Liver (tissue), 9 donors: ENCODE data around the gene ATF7IP. TPM values are rescaled to one million over a fixed set of nuclear protein-coding genes. Genes with fewer than 3 reads are reported as not detected.

Experiments used
- DNase-seq: peaks from one replicate; pipeline ENCODE4 v3.0.0-alpha.2; 2017; ENCODE audit warnings: low spot score
- H3K27ac ChIP-seq, 2 donors: one replicate each; pipeline ENCODE4 v1.7.0; 2013; ENCODE audit warnings: inconsistent platforms in 2 of 2, low read length in 2 of 2, control low read depth in 1 of 2, low read depth in 1 of 2, mild to moderate bottlenecking in 1 of 2
- H3K27me3 ChIP-seq, 4 donors: one replicate each; pipeline versions ENCODE4 v1.6.1 to v1.7.0; 2013; ENCODE audit warnings: low read length in 3 of 4, inconsistent platforms in 1 of 4, mild to moderate bottlenecking in 1 of 4, moderate library complexity in 1 of 4; ENCODE audit not compliant: control insufficient read depth in 4 of 4, insufficient read depth in 4 of 4
- H3K36me3 ChIP-seq, 4 donors: one replicate each; pipeline versions ENCODE4 v1.6.1 to v1.7.0; 2013; ENCODE audit warnings: low read length in 3 of 4, mild to moderate bottlenecking in 3 of 4, low read depth in 1 of 4, moderate library complexity in 1 of 4; ENCODE audit not compliant: control insufficient read depth in 4 of 4, insufficient read depth in 3 of 4
- H3K4me1 ChIP-seq, 4 donors: one replicate each; pipeline versions ENCODE4 v1.6.1 to v1.7.0; 2013; ENCODE audit warnings: low read length in 3 of 4, mild to moderate bottlenecking in 3 of 4, moderate library complexity in 1 of 4; ENCODE audit not compliant: control insufficient read depth in 4 of 4, insufficient read depth in 4 of 4
- H3K4me3 ChIP-seq, 3 donors: one replicate each; pipeline versions ENCODE4 v1.6.1 to v1.7.0; 2013; ENCODE audit warnings: low read length in 3 of 3, control low read depth in 1 of 3, low read depth in 1 of 3, mild to moderate bottlenecking in 1 of 3
- H3K9ac ChIP-seq, 2 donors: one replicate each; pipeline ENCODE4 v1.7.0; 2013; ENCODE audit warnings: low read length in 2 of 2, mild to moderate bottlenecking in 2 of 2, moderate library complexity in 2 of 2, control low read depth in 1 of 2, low read depth in 1 of 2
- H3K9me3 ChIP-seq, 4 donors: one replicate each; pipeline versions ENCODE4 v1.6.1 to v1.7.0; 2013; ENCODE audit warnings: low read length in 3 of 4; ENCODE audit not compliant: control insufficient read depth in 4 of 4
- ATF3 ChIP-seq: IDR thresholded peaks from 2 replicates; pipeline ENCODE4 v1.6.1; 2016; ENCODE audit warnings: antibody characterized with exemption
- CTCF ChIP-seq: fragments of 150-350 bp; IDR thresholded peaks from 2 replicates; pipeline ENCODE4 v1.5.1; 2017; ENCODE audit warnings: improper control_type of control experiment, low read depth, low read length; ENCODE audit not compliant: missing input control
- EGR1 ChIP-seq, 2 donors: IDR thresholded peaks; 2 replicates each; pipeline ENCODE4 v1.6.1; 2016 to 2018; ENCODE audit warnings: antibody characterized with exemption in 2 of 2, low read depth in 2 of 2
- FOXA1 ChIP-seq: IDR thresholded peaks from 2 replicates; pipeline ENCODE4 v1.6.1; 2016; ENCODE audit warnings: antibody characterized with exemption
- FOXA2 ChIP-seq: IDR thresholded peaks from 2 replicates; pipeline ENCODE4 v1.6.1; 2016; ENCODE audit warnings: antibody characterized with exemption
- GABPA ChIP-seq, 2 donors: IDR thresholded peaks in 1 of 2; conservative IDR thresholded peaks in 1 of 2; 2 replicates each; pipeline ENCODE4 v1.6.1; 2016; ENCODE audit warnings: antibody characterized with exemption in 2 of 2, mild to moderate bottlenecking in 1 of 2, moderate library complexity in 1 of 2
- HNF4A ChIP-seq, 2 donors: conservative IDR thresholded peaks; 2 replicates each; pipeline ENCODE4 v1.6.1; 2016; ENCODE audit warnings: antibody characterized with exemption in 2 of 2, mild to moderate bottlenecking in 2 of 2
- HNF4G ChIP-seq: IDR thresholded peaks from 2 replicates; pipeline ENCODE4 v1.6.1; 2016; ENCODE audit warnings: antibody characterized with exemption
- JUND ChIP-seq, 2 donors: IDR thresholded peaks; 2 replicates each; pipeline ENCODE4 v1.6.1; 2016; ENCODE audit warnings: antibody characterized with exemption in 2 of 2
- MAX ChIP-seq: IDR thresholded peaks from 2 replicates; pipeline ENCODE4 v1.6.1; 2016; ENCODE audit warnings: antibody characterized with exemption
- NR2F2 ChIP-seq: IDR thresholded peaks from 2 replicates; pipeline ENCODE4 v1.6.1; 2016; ENCODE audit warnings: antibody characterized with exemption
- RAD21 ChIP-seq, 2 donors: IDR thresholded peaks; 2 replicates each; pipeline ENCODE4 v1.6.1; 2016; ENCODE audit warnings: antibody characterized with exemption in 2 of 2, mild to moderate bottlenecking in 2 of 2
- REST ChIP-seq: IDR thresholded peaks from 2 replicates; pipeline ENCODE4 v1.6.1; 2016; ENCODE audit warnings: antibody characterized with exemption, mild to moderate bottlenecking
- RXRA ChIP-seq, 2 donors: IDR thresholded peaks; 2 replicates each; pipeline ENCODE4 v1.6.1; 2017 to 2018; ENCODE audit warnings: antibody characterized with exemption in 2 of 2, mild to moderate bottlenecking in 1 of 2
- SP1 ChIP-seq: IDR thresholded peaks from 2 replicates; pipeline ENCODE4 v1.6.1; 2018; ENCODE audit warnings: antibody characterized with exemption, mild to moderate bottlenecking
- TAF1 ChIP-seq: conservative IDR thresholded peaks from 2 replicates; pipeline ENCODE4 v1.6.1; 2016; ENCODE audit warnings: antibody characterized with exemption, mild to moderate bottlenecking
- YY1 ChIP-seq: IDR thresholded peaks from 2 replicates; pipeline ENCODE4 v1.6.1; 2016; ENCODE audit warnings: antibody characterized with exemption, mild to moderate bottlenecking
- ZBTB33 ChIP-seq: IDR thresholded peaks from 2 replicates; pipeline ENCODE4 v1.6.1; 2016; ENCODE audit warnings: antibody characterized with exemption
- WGBS: extraction: QIAGEN DNeasy Blood & Tissue Kit; methylation state at CpG from one replicate; pipeline ENCODE4 v1.1.7; 2013; 5-methylcytosine and 5-hydroxymethylcytosine counted together
- polyA plus RNA-seq, 2 donors: library from polyadenylated mRNA; stranded (reverse) in 1 of 2; unstranded in 1 of 2; fragments of 200-250 nt in 1 of 2; fragments of >200 nt in 1 of 2; fragmentation: Nextera tagmentation in 1 of 2; extraction: Ambion mirVana in 1 of 2; gene quantifications; one replicate each; pipeline versions ENCODE4 v1.2.1 to v1.2.3, GENCODE V29; 2013 to 2015
- total RNA-seq, 2 donors: library from RNA; depleted of rRNA; stranded (reverse); fragments of >200 nt; gene quantifications; one replicate each; pipeline ENCODE4 v1.2.3, GENCODE V29; 2014
- donor health status: healthy.
- donor health status: healthy.
- donor health status: healthy.
- donor health status: healthy.
- donor health status: healthy.

The ATF7IP gene
- total and polyA plus RNA-seq, 4 donors: 3.9 to 25.6 (median 19.9) TPM

- Histone ChIP-seq H3K27me3 (no peaks in the 10 kb centered on the region), H3K27ac (no peak overlapping the region), H3K36me3 (peaks cover 0 to 1% (median 0%) of the 10 kb centered on the region in 4 donors), H3K9ac (no peak overlapping the region), H3K9me3 (no peaks in the 10 kb centered on the region), H3K4me1 (no peaks in the 10 kb centered on the region), H3K4me3 (no peak overlapping the region)
- TF ChIP-seq FOXA1 (no peak), FOXA2 (no peak), RAD21 (IDR thresholded peaks at IDR 0.05) (no peak), HNF4A (conservative IDR thresholded peaks at IDR 0.05) (no peak), MAX (no peak), CTCF (no peak), NR2F2 (no peak), HNF4G (no peak), SP1 (no peak), REST (no peak), TAF1 (no peak), GABPA (IDR thresholded peaks at IDR 0.05 in 1 of 2, conservative IDR thresholded peaks at IDR 0.05 in 1 of 2) (no peak), EGR1 (IDR thresholded peaks at IDR 0.05; ENCODE audit: low read depth in 2 of 2) (no peak), YY1 (no peak), RXRA (IDR thresholded peaks at IDR 0.05) (no peak), JUND (IDR thresholded peaks at IDR 0.05) (no peak), ATF3 (no peak), ZBTB33 (no peak)
- no peak for DNase-seq
- 96% methylated on average over 4 of the region's 4 CpGs for WGBS
Observed at GRCh38 chr12:14547571-14547970, 182.1 kb downstream of the ATF7IP start.
